Measurements from ENCODE around the gene CDH4.
"Not testable (repeated sequence)": the region's sequence is repeated elsewhere in the genome, so short reads cannot be mapped to it uniquely, and the experiment has no call there.

Gene CDH4

DNA sequence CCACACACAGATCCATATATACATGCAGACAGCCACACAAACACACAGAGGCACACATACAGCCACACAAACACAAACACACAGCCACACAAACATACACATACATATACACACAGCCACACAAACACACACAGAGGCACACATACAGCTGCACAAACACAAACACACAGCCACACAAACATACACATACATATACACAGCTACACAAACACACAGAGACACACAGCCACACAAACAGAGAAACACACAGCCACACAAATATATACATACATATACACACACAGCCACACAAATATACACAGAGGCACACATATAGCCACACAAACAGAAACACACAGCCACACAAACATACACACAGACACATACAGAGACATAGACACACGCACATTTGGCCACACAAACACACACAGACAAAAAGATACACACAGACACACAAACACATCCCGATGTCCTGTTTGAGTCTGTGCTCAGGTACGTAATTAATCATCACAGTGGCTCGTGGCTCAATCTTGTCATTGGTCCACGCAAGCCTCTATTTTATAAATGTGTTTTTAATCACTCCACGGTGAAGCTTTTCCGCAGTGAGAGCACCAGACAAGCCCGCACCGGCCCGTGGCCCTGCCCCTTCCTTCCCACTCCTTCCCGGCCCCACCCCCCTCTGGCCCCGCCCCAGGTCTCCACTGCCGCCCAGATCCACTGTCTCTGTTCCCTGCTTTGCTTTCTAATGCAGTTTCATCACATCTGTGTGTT is 135.3 kb downstream of the CDH4 start:
- DNase-seq (ENCODE audit: low read depth), result peak; percentile 10

DNA sequence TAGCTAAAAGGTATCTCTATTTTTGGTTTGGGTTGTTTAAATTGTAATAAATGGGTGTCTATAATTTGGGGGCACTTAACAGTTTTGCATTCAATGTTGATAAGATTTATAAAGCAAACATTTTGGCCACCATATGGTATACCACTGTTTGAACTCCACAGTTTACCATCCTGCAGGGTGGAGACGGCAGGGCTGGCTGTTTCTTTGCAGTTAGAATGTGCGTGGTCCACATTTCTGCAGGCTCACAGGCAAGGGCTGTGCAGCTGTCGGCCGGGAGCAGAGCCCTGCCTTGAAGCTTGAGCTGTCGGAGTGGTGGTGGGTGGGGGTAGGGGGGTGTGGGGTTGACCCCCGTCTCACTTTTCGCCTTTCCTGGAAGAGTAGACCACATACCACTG is 135.9 kb downstream of the CDH4 start:
- DNase-seq (ENCODE audit: low read depth), result no peak

DNA sequence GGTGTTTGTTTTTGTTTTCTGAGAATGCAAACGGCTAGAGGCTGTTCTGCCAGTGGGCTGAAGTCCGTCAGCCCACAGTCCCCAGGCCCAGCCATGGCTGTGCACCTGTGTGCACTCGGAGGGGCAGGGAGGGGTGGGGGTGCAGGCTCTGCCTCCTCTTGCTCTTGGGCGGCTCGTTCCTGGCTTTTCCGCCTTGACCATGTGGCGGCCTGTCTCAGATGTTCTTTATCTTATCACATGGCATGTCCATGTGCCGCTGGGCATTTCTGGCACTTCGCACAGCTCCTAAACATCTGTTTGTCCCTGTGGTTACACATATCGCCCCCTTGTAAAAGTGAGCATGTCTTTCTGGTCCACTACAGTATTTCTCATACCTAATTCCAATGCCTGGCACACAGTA is 137.0 kb downstream of the CDH4 start:
- DNase-seq (ENCODE audit: low read depth), result no peak

DNA sequence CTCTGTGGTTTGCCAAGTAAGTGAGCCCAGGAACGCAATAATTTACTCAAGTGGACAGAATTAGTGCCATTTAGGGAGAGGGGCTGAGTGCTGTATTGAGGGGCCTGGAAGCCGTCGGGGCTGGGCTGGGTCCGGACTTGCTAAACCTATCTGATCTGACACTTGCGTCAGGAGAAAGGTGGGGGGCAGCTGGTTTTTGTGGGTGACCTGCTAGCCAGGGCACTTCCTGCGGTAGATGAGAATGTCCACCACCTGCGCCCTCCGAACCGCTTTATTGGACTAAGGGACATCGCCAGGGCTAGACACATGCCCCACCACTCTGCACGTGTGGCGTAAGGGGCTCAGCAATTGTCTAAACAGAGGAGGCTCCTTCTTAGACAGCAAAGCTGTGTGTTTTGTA is 139.1 kb downstream of the CDH4 start:
- no peak for DNase-seq (ENCODE audit: low read depth)

DNA sequence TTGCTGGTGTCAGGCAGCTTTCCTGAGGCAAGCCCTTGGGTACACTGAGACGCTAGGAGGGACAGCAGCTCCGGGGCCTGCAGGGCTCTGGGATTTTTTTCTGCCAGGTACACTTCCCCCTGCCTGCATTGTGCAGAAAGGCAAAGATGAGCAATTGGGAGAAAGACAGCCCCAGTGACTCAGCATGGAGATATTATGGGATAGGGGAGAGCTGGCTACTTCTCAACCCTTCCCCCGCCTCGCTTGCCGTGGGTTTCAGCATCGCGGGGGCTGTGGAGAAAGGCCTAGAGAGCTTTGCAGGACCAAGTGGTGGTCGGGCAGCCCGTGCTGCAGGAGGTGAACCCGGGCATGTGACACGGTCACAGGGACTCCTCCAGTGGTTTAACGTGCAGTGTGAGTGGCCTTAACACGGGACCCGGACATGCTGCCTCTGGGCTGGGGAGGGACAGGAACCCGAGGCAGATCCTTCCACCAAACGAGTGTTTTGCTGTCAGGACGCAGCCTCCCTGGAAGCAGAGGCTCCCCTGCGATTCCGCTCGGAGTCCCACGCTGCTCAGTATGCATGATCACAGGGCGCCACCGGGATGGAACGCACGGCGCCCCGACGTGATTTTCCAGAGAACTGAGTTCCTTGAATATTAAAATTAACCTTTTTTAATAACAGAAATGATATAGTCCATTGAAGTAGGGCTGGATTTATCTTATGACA is 139.9 kb downstream of the CDH4 start:
- DNase-seq (ENCODE audit: low read depth), result no peak

- no peak for DNase-seq (ENCODE audit: low read depth)
These were observed 142.2 kb downstream of the CDH4 start for GRCh38 chr20:61394088-61394799.

DNA sequence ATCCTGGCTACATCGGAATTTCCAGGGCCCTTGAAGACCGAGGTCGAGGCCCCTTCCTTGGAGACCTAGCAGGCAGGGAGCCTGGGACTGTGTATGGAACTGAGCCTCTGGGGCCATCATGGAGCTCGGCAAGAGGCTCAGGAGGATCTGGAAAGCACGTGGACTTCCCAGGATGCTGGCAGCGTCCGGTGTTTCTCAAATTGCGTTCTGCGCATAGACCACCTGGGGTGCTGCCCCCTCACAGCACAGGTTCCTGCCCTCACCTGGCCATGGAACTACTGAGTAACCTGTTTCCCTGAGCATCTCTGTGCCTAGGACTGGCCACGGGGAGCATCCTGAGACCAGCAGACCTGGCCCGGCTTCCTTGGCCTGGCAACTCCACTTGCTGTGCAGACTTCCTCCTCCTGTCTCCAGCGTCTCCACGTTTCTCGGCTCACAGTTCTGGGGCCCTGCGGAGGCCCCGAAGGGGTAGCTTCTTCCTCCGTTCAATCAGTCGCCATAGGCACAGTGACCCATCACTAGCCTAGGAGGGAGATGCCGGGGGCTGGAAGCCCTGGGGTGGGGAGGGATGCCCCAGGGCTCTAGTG is 144.3 kb downstream of the CDH4 start:
- DNase-seq (ENCODE audit: low read depth), result no peak

- DNase-seq (ENCODE audit: low read depth), result no peak
These were observed 145.1 kb downstream of the CDH4 start for GRCh38 chr20:61397146-61397545.

GRCh38 chr20:61397790-61398189 is 145.7 kb downstream of the CDH4 start:
- no peak for DNase-seq (ENCODE audit: low read depth)

GRCh38 chr20:61399433-61399832 is 147.4 kb downstream of the CDH4 start:
- no peak for DNase-seq (ENCODE audit: low read depth)

- no peak for DNase-seq (ENCODE audit: low read depth)
These were observed 148.4 kb downstream of the CDH4 start for GRCh38 chr20:61400499-61400898.

DNA sequence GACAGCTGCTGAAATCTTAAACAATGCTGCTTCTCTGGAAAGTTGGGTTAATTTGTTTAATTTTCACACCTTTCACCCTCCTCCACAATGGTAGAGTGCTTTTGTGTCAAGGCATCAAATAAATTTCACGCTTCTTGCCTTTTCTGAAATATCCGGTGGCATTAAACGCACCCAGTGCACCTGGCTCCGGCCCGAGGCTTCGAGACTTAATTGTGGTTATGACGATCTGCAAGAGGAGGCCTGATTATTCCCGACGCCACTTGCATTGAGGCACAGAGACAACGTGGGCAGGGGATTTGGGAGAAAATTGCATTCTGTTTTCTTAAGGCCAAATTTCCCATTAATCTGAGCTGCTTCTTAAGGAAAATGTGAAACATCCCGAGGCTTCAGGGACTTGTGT is 152.2 kb downstream of the CDH4 start:
- DNase-seq (ENCODE audit: low read depth), result no peak

GRCh38 chr20:61405007-61405406 is 152.9 kb downstream of the CDH4 start:
- DNase-seq (ENCODE audit: low read depth), result no peak

DNA sequence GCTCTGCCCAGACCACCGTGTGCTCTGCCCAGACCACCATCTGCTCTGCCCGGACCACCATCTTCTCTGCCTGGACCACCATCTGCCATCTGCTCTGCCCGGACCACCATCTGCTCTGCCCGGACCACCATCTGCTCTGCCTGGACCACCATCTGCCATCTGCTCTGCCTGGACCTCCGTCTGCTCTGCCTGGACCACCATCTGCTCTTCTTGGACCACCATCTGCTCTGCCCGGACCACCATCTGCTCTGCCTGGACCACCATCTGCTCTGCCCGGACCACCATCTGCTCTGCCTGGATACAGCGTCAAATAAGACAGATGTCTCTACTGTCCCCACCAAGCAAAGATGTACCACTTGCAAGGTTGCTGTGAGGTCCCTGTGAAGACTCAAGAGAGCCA is 154.7 kb downstream of the CDH4 start:
- not testable (repeated sequence) for DNase-seq (ENCODE audit: low read depth)

DNA sequence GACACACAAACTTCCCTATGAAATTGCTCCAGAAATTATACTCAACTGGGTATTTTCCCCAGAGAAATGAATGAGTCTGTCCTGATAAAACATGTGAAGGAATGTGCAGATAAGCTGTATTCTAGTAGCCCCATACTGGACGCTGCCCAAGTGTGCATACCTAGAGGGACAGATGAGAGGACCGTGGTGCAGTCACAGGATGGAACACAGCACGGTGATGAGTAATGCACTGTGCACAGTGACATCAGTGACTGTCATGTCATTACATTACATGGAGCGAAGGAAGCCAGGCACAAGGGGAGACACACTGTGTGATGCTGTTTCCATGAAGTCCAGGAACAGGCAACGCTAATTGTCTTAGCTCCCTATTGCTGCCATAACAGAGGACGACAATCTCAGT is 155.5 kb downstream of the CDH4 start:
- no peak for DNase-seq (ENCODE audit: low read depth)

- DNase-seq (ENCODE audit: low read depth), result no peak
These were observed 157.1 kb downstream of the CDH4 start for GRCh38 chr20:61408951-61409740.

DNA sequence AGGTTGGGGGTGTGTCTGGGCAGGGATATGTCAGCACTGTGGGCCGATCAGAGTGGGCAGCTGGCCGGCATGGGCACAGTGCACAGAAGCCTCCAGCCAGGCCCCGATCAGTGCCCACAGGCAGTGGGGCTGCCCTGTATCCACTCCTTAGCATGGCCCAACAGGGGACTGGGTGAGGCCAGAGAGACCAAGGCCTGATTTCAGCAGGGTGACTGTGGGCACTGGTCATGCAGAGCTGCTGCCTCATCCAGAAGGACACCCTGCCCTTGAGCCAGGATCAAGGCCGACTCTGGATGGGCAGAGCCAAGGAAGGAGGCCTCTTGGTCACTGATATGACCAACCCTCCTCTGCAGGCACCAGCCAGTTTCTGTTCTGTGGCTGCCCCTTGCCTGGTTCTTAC is 159.7 kb downstream of the CDH4 start:
- DNase-seq (ENCODE audit: low read depth), result no peak

DNA sequence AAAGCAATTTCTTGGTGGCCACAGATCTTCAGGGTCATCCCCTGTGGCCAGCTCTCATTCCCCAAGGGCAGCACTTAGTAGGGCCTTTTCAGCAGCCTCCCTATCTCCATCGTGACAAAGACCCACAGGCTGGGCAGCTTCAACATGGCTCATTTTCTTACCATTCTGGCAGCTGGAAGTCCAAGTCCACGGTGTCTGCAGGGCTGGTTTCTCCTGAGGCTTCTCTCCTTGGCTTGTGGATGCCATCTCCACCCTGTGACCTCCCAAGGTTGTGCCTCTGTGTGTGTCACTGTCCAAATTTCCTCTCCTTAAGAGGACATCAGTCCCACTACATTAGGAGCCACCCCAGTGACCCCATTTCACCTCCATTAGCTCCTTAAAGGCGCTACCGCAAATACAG is 161.7 kb downstream of the CDH4 start:
- DNase-seq (ENCODE audit: low read depth), result no peak

- no peak for DNase-seq (ENCODE audit: low read depth)
These were observed 162.5 kb downstream of the CDH4 start for GRCh38 chr20:61414455-61414991.

DNA sequence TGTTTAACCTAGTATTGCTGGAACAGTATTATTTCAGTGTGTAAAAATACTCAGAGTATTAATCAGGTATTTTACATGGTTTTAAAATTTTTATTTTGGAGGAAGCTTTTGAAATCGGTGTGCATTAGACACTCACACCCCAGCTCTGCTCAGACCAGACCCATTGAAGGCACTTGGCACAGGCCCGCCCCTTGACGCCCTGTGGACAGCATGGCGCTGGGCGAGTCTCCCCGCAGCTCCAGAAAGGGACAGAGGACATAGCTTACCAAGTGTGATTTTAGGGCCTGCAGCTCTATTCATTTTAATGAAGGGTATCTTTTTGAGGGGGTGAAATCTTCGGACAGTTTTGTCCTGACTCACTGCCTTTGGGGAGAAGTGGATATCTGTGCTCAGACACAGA is 164.5 kb downstream of the CDH4 start:
- no peak for DNase-seq (ENCODE audit: low read depth)

- DNase-seq (ENCODE audit: low read depth), result no peak
These were observed 165.3 kb downstream of the CDH4 start for GRCh38 chr20:61417221-61417941.

All from activated T-cell treated with anti-CD3 and anti-CD28 coated beads for 48 hours (primary cell).